Left ventricle myocardium inferior (tissue), 1 donor: ENCODE data around the gene DPP6. TPM values are rescaled to one million over a fixed set of nuclear protein-coding genes. Genes with fewer than 3 reads are reported as not detected.

ENCODE experiments used
- DNase-seq: peaks from one replicate; pipeline ENCODE4 v3.0.0-alpha.2; 2020
- H3K27ac ChIP-seq: fragments of 200-600 bp; replicated peaks from 2 replicates; pipeline ENCODE4 v1.8.0; 2021
- H3K27me3 ChIP-seq: fragments of 200-600 bp; 2 replicates; pipeline ENCODE4 v1.8.0; 2021; ENCODE audit warnings: low read depth
- H3K36me3 ChIP-seq: fragments of 200-600 bp; 2 replicates; pipeline ENCODE4 v1.8.0; 2021
- H3K4me1 ChIP-seq: fragments of 200-600 bp; 2 replicates; pipeline ENCODE4 v1.8.0; 2021
- H3K4me3 ChIP-seq: fragments of 200-600 bp; 2 replicates; pipeline ENCODE4 v1.8.0; 2021; ENCODE audit warnings: mild to moderate bottlenecking, moderate library complexity
- H3K9me3 ChIP-seq: fragments of 200-600 bp; replicated peaks from 2 replicates; pipeline ENCODE4 v1.8.0; 2021
- intact Hi-C: fragments of 100-400 bp; cut with micrococcal nuclease; formaldehyde crosslinking; loops from one replicate; pipeline ENCODE4 v1.11.0; 2022
- total RNA-seq: library from RNA; stranded (reverse); fragmentation: NEBNext Ultra II Directional; extraction: Animal tissue kit (Norgen Biotek cat#: 25700); gene quantifications from one replicate; pipeline ENCODE4 v1.2.1, GENCODE V29; 2021
- TF ChIP-seq, protein P1 (sequence below): fragments of 200-600 bp; IDR thresholded peaks from 2 replicates; pipeline ENCODE4 v1.8.0; 2021; ENCODE audit warnings: antibody characterized with exemption, mild to moderate bottlenecking, borderline replicate concordance
- donor health status: DM: no; HTN: yes; CAD: no; lungs with severe emphysema.

Gene DPP6
- total RNA-seq, 1 donor from 2014 or later: 0.25 TPM

DNA sequence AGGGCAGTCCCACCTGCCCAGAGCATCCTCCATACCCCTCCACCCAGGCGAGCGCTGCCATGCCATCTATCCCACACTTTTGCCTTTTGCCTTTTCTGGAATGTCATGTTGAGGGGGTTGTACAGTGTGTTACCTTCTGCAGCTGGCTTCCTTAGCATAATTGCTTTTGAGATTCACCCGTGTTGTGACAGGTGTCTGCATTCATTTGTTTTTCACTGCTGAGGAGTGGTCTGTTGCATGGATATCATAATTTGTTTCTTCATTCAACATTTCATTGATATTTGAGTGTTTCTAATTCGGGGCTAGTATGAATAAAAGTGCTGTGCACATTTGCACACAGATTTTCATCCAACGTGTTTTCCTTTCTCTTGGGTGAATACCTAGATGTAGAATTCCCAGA is 596.8 kb downstream of the DPP6 start:
- H3K36me3 ChIP-seq: no peaks in the 10 kb centered on the region
- no peak for DNase-seq
- no peak overlapping the region for H3K27ac ChIP-seq
- no peaks in the 10 kb centered on the region for H3K27me3 ChIP-seq
- no peaks in the 10 kb centered on the region for H3K4me1 ChIP-seq
- peaks cover 6% of the 10 kb centered on the region for H3K9me3 ChIP-seq
- TF ChIP-seq, protein P1, sequence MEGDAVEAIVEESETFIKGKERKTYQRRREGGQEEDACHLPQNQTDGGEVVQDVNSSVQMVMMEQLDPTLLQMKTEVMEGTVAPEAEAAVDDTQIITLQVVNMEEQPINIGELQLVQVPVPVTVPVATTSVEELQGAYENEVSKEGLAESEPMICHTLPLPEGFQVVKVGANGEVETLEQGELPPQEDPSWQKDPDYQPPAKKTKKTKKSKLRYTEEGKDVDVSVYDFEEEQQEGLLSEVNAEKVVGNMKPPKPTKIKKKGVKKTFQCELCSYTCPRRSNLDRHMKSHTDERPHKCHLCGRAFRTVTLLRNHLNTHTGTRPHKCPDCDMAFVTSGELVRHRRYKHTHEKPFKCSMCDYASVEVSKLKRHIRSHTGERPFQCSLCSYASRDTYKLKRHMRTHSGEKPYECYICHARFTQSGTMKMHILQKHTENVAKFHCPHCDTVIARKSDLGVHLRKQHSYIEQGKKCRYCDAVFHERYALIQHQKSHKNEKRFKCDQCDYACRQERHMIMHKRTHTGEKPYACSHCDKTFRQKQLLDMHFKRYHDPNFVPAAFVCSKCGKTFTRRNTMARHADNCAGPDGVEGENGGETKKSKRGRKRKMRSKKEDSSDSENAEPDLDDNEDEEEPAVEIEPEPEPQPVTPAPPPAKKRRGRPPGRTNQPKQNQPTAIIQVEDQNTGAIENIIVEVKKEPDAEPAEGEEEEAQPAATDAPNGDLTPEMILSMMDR: no peak
- intact Hi-C loops: no loop called here
- no peak overlapping the region for H3K4me3 ChIP-seq

DNA sequence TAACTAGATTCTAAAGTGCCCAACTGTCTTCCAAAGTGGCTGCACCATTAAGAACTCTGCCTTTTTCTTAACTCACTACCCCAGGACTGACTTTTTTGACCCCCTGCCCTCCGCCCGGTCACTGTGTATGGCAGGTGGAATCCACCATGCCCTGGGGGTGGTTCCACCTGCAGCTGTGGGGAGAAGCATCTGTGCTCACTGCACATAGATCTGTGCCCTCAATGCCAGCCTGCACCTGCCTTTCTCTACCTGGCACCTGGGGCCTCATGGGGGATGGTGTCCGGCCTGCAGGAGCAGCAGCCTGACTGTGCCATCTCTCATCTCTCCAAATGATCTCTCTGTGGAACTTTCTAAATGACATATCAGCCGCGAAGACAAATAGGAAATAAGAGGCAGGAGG is 597.2 kb downstream of the DPP6 start:
- Histone ChIP-seq H3K4me1 (no peaks in the 10 kb centered on the region), H3K27ac (no peak overlapping the region), H3K36me3 (no peaks in the 10 kb centered on the region), H3K27me3 (no peaks in the 10 kb centered on the region), H3K4me3 (no peak overlapping the region), H3K9me3 (peaks cover 6% of the 10 kb centered on the region)
- TF ChIP-seq, protein P1: no peak
- intact Hi-C loops: no loop called here
- no peak for DNase-seq

DNA sequence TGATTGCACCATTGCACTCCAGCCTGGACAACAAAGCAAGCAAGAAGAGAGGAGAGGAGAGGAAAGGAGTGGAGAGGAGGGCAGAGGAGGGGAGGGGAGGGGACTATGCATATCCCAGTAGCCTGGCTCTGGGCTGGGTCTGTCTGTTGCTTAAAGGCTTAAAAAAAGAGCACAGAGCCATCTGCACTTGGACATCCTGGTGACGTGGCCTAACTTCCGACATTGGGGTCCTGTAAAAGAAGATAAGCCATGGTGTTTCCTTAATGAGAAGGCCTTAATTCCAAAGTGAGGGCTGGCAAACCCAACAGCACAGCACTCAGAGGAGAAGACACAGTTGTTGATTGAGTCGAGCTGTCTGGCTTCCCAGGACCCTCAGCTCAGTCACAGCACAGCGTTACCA is 598.1 kb downstream of the DPP6 start:
- peaks cover 6% of the 10 kb centered on the region for H3K27me3 ChIP-seq
- H3K4me3 ChIP-seq: no peak overlapping the region
- H3K36me3 ChIP-seq: no peaks in the 10 kb centered on the region
- H3K27ac ChIP-seq: no peak overlapping the region
- intact Hi-C loops: no loop called here
- no peaks in the 10 kb centered on the region for H3K4me1 ChIP-seq
- no peak for DNase-seq
- H3K9me3 ChIP-seq: peaks cover 6% of the 10 kb centered on the region
- TF ChIP-seq, protein P1: no peak

DNA sequence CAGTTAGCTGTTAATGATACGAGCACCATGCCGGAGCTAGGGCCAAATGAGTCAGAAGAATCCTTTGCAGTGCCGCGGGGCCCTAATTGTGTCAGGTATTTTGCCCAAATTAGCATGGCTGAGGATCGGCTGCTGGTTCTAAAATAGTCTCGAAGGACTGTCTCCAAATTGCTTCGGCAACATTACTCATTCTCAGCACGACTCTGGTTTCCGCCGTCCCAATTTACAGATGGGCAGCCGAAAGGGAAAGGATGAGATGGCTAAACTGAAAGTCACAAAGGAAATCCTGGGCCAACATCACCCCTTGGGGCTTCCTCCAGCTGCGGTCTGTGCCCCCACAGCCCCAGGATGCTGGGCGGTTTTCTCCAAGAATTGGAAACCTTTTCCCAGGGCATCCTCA is 599.3 kb downstream of the DPP6 start:
- no peaks in the 10 kb centered on the region for H3K36me3 ChIP-seq
- no peak overlapping the region for H3K27ac ChIP-seq
- peaks cover 11% of the 10 kb centered on the region for H3K27me3 ChIP-seq
- DNase-seq: no peak
- peaks cover 6% of the 10 kb centered on the region for H3K9me3 ChIP-seq
- no peaks in the 10 kb centered on the region for H3K4me1 ChIP-seq
- TF ChIP-seq, protein P1: no peak
- no peak overlapping the region for H3K4me3 ChIP-seq
- intact Hi-C loops: no loop called here

DNA sequence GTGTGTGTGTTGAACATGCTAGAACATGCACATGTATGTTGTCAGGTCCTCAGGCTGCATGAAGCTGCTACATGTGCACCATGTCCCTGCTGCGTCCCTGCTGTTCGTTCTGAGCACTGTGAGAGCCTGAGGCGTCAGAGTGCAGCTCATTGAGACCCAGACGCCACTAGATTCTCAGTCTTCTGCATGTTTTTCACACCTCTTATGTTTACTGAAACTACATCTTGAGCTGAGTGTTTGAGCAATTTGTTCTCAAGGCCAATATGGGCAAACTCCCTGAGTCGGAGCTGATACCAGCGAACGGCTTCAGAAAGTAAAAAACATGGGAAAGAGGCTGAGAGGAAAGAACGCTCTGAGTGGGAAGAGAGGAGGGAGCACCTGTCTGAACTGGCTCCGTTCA is 600.4 kb downstream of the DPP6 start:
- Histone ChIP-seq H3K27ac (no peak overlapping the region), H3K4me1 (no peaks in the 10 kb centered on the region), H3K27me3 (peaks cover 11% of the 10 kb centered on the region), H3K36me3 (no peaks in the 10 kb centered on the region), H3K4me3 (no peak overlapping the region), H3K9me3 (peaks cover 6% of the 10 kb centered on the region)
- TF ChIP-seq, protein P1: no peak
- intact Hi-C loops: no loop called here
- no peak for DNase-seq

DNA sequence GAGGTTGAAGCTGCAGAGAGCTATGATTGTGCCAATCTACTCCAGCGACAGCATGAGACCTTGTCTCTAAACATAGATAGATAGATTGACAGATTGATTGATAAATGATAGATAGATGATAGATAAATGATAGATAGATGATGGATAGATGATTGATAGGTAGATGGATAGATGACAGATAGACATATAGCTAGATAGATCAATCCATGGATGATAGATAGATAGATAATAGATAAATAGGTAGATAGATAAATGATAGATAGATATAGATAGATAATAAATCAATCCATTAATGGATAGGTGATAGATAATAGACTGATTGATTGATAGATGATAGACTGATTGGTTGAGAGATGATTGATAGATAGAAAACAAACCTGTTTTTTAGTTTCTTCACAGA is 601.1 kb downstream of the DPP6 start:
- Histone ChIP-seq H3K4me1 (no peaks in the 10 kb centered on the region), H3K4me3 (no peak overlapping the region), H3K27me3 (peaks cover 11% of the 10 kb centered on the region), H3K9me3 (peaks cover 6% of the 10 kb centered on the region), H3K36me3 (no peaks in the 10 kb centered on the region), H3K27ac (no peak overlapping the region)
- intact Hi-C loops: no loop called here
- no peak for DNase-seq
- TF ChIP-seq, protein P1: no peak
